ENCODE measurements around the gene TUBA8. TPM values are rescaled to one million over a fixed set of nuclear protein-coding genes. Genes with fewer than 3 reads are reported as not detected.

TUBA8 gene
- total RNA-seq, 1 experiment from 2014 or later, result 0.72 TPM

DNA sequence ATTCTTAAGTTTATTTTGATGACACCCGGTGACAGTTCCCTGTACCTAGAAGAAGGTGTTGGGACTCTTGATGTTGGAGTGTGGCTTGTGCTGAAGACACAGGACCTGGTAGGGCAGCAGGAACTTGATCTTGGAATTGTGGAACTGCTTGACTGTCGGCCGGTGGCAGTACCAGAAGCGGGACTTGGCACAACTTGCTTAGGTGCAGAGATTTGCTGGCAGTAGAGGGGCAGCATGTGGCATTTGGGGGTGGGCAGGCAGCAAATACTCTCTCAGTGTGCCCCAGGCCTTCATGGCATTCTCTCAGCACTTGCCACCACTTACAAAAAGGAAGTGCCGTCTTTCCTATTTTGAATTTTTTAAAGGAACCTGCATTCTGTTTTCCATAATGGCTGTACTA is 29.2 kb upstream of the TUBA8 start (continued):
- TF ChIP-seq, protein P1, sequence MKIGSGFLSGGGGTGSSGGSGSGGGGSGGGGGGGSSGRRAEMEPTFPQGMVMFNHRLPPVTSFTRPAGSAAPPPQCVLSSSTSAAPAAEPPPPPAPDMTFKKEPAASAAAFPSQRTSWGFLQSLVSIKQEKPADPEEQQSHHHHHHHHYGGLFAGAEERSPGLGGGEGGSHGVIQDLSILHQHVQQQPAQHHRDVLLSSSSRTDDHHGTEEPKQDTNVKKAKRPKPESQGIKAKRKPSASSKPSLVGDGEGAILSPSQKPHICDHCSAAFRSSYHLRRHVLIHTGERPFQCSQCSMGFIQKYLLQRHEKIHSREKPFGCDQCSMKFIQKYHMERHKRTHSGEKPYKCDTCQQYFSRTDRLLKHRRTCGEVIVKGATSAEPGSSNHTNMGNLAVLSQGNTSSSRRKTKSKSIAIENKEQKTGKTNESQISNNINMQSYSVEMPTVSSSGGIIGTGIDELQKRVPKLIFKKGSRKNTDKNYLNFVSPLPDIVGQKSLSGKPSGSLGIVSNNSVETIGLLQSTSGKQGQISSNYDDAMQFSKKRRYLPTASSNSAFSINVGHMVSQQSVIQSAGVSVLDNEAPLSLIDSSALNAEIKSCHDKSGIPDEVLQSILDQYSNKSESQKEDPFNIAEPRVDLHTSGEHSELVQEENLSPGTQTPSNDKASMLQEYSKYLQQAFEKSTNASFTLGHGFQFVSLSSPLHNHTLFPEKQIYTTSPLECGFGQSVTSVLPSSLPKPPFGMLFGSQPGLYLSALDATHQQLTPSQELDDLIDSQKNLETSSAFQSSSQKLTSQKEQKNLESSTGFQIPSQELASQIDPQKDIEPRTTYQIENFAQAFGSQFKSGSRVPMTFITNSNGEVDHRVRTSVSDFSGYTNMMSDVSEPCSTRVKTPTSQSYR (CRISPR knock-in tag; IDR thresholded peaks at IDR 0.05), result no peak
- TF ChIP-seq PRRX2 (CRISPR knock-in tag; IDR thresholded peaks at IDR 0.05) (no peak), TCF7 (CRISPR knock-in tag; IDR thresholded peaks at IDR 0.05; ENCODE audit: low read depth) (no peak), CREB1 (CRISPR knock-in tag; IDR thresholded peaks at IDR 0.05) (no peak)
- TF ChIP-seq, protein P2, sequence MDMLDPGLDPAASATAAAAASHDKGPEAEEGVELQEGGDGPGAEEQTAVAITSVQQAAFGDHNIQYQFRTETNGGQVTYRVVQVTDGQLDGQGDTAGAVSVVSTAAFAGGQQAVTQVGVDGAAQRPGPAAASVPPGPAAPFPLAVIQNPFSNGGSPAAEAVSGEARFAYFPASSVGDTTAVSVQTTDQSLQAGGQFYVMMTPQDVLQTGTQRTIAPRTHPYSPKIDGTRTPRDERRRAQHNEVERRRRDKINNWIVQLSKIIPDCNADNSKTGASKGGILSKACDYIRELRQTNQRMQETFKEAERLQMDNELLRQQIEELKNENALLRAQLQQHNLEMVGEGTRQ (CRISPR knock-in tag; IDR thresholded peaks at IDR 0.05), result no peak
- TF ChIP-seq, protein P3, sequence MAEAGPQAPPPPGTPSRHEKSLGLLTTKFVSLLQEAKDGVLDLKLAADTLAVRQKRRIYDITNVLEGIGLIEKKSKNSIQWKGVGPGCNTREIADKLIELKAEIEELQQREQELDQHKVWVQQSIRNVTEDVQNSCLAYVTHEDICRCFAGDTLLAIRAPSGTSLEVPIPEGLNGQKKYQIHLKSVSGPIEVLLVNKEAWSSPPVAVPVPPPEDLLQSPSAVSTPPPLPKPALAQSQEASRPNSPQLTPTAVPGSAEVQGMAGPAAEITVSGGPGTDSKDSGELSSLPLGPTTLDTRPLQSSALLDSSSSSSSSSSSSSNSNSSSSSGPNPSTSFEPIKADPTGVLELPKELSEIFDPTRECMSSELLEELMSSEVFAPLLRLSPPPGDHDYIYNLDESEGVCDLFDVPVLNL (CRISPR knock-in tag; IDR thresholded peaks at IDR 0.05; ENCODE audit: borderline replicate concordance, low read depth), result no peak
- TF ChIP-seq, protein P4, sequence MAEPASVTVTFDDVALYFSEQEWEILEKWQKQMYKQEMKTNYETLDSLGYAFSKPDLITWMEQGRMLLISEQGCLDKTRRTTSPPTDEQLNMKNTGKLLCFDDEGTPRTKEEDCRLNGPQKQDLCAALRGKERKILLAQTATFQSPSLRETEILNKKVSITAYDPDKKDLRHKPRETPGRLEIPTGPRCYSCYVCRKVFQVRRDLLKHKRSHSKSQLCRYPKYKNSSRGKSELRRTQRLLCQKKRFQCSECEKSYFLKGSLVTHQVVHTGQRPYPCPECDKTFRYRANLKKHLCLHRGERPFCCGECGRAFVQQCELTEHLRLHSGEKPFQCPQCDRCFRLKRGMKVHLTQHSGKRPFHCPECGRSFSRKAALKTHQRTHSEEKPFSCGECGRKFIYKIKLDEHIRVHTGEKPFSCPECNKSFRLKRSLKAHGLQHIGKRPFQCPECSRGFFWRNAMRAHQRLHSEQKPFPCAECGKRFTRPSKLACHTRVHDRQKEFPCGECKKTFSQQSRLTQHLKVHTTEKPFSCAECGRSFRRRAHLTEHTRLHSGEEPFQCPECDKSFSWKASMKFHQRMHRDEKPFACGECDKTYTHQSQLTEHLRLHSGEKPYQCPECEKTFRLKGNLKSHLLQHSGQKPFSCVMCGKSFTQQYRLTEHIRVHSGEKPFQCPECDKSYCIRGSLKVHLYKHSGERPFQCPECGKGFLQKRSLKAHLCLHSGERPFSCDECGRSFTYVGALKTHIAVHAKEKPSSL (CRISPR knock-in tag; conservative IDR thresholded peaks at IDR 0.05), result no peak

DNA sequence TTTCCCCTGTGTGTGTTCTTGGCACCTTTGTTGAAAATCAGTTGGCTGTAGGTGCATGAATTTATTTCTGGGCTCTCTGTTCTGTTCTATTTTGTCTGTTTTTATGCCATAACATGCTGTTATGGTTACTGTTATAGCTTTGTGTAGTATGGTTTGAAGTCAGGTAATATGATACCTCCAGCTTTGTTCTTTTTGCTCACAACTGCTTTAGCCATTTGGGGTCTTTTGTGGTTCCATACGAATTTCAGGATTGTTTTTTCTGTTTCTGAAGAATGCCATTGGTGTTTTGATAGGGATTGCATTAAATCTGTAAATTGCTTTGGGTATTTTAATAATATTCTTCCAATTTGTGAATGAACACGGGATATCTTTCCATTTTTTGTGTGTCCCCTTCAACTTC is 28.1 kb upstream of the TUBA8 start:
- DNase-seq (ENCODE audit: low spot score), result no peak
- H3K9me3 Mint-ChIP-seq, result peaks cover 4% of the 10 kb centered on the region; the same call in 1 of the 2 replicates
- POLR2A ChIA-PET, result no interaction called here
- TF ChIP-seq, protein P5, sequence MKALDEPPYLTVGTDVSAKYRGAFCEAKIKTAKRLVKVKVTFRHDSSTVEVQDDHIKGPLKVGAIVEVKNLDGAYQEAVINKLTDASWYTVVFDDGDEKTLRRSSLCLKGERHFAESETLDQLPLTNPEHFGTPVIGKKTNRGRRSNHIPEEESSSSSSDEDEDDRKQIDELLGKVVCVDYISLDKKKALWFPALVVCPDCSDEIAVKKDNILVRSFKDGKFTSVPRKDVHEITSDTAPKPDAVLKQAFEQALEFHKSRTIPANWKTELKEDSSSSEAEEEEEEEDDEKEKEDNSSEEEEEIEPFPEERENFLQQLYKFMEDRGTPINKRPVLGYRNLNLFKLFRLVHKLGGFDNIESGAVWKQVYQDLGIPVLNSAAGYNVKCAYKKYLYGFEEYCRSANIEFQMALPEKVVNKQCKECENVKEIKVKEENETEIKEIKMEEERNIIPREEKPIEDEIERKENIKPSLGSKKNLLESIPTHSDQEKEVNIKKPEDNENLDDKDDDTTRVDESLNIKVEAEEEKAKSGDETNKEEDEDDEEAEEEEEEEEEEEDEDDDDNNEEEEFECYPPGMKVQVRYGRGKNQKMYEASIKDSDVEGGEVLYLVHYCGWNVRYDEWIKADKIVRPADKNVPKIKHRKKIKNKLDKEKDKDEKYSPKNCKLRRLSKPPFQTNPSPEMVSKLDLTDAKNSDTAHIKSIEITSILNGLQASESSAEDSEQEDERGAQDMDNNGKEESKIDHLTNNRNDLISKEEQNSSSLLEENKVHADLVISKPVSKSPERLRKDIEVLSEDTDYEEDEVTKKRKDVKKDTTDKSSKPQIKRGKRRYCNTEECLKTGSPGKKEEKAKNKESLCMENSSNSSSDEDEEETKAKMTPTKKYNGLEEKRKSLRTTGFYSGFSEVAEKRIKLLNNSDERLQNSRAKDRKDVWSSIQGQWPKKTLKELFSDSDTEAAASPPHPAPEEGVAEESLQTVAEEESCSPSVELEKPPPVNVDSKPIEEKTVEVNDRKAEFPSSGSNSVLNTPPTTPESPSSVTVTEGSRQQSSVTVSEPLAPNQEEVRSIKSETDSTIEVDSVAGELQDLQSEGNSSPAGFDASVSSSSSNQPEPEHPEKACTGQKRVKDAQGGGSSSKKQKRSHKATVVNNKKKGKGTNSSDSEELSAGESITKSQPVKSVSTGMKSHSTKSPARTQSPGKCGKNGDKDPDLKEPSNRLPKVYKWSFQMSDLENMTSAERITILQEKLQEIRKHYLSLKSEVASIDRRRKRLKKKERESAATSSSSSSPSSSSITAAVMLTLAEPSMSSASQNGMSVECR (CRISPR knock-in tag; IDR thresholded peaks at IDR 0.05; ENCODE audit: borderline replicate concordance), result no peak
- TF ChIP-seq, protein P6, sequence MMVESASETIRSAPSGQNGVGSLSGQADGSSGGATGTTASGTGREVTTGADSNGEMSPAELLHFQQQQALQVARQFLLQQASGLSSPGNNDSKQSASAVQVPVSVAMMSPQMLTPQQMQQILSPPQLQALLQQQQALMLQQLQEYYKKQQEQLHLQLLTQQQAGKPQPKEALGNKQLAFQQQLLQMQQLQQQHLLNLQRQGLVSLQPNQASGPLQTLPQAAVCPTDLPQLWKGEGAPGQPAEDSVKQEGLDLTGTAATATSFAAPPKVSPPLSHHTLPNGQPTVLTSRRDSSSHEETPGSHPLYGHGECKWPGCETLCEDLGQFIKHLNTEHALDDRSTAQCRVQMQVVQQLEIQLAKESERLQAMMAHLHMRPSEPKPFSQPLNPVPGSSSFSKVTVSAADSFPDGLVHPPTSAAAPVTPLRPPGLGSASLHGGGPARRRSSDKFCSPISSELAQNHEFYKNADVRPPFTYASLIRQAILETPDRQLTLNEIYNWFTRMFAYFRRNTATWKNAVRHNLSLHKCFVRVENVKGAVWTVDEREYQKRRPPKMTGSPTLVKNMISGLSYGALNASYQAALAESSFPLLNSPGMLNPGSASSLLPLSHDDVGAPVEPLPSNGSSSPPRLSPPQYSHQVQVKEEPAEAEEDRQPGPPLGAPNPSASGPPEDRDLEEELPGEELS (CRISPR knock-in tag; IDR thresholded peaks at IDR 0.05), result no peak
- TF ChIP-seq, protein P7, sequence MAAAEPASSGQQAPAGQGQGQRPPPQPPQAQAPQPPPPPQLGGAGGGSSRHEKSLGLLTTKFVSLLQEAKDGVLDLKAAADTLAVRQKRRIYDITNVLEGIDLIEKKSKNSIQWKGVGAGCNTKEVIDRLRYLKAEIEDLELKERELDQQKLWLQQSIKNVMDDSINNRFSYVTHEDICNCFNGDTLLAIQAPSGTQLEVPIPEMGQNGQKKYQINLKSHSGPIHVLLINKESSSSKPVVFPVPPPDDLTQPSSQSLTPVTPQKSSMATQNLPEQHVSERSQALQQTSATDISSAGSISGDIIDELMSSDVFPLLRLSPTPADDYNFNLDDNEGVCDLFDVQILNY (CRISPR knock-in tag; IDR thresholded peaks at IDR 0.05), result no peak
- TF ChIP-seq FOXP1 (CRISPR knock-in tag; IDR thresholded peaks at IDR 0.05; ENCODE audit: borderline replicate concordance) (no peak), HMGA2 (CRISPR knock-in tag; IDR thresholded peaks at IDR 0.05) (no peak), TCF7 (CRISPR knock-in tag; IDR thresholded peaks at IDR 0.05; ENCODE audit: low read depth) (no peak)
- TF ChIP-seq, protein P8, sequence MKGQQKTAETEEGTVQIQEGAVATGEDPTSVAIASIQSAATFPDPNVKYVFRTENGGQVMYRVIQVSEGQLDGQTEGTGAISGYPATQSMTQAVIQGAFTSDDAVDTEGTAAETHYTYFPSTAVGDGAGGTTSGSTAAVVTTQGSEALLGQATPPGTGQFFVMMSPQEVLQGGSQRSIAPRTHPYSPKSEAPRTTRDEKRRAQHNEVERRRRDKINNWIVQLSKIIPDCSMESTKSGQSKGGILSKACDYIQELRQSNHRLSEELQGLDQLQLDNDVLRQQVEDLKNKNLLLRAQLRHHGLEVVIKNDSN (CRISPR knock-in tag; IDR thresholded peaks at IDR 0.05), result no peak
- TF ChIP-seq, protein P9, sequence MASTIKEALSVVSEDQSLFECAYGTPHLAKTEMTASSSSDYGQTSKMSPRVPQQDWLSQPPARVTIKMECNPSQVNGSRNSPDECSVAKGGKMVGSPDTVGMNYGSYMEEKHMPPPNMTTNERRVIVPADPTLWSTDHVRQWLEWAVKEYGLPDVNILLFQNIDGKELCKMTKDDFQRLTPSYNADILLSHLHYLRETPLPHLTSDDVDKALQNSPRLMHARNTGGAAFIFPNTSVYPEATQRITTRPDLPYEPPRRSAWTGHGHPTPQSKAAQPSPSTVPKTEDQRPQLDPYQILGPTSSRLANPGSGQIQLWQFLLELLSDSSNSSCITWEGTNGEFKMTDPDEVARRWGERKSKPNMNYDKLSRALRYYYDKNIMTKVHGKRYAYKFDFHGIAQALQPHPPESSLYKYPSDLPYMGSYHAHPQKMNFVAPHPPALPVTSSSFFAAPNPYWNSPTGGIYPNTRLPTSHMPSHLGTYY (CRISPR knock-in tag; IDR thresholded peaks at IDR 0.05), result no peak
- TF ChIP-seq, protein P1 (CRISPR knock-in tag; IDR thresholded peaks at IDR 0.05), result no peak

More for the DNA sequence above, 28.1 kb upstream of the TUBA8 start:
- Mint-ChIP-seq H3K4me3 (no peak overlapping the region), H3K27ac (no peak overlapping the region), H3K36me3 (peaks cover 55% of the 10 kb centered on the region), H3K4me1 (peaks cover 8% of the 10 kb centered on the region), H3K27me3 (ENCODE audit: low read depth) (no peaks in the 10 kb centered on the region)
- CTCF ChIA-PET, result no interaction called here
- no peak for ATAC-seq
